ENCODE measurements around the gene RANBP17. TPM values are rescaled to one million over a fixed set of nuclear protein-coding genes. Genes with fewer than 3 reads are reported as not detected.
"Not testable (repeated sequence)": the region's sequence is repeated elsewhere in the genome, so short reads cannot be mapped to it uniquely, and the experiment has no call there.

The RANBP17 gene
- total and polyA plus RNA-seq, 2 experiments from 2014 or later = 10.9 to 20.0 TPM

DNA sequence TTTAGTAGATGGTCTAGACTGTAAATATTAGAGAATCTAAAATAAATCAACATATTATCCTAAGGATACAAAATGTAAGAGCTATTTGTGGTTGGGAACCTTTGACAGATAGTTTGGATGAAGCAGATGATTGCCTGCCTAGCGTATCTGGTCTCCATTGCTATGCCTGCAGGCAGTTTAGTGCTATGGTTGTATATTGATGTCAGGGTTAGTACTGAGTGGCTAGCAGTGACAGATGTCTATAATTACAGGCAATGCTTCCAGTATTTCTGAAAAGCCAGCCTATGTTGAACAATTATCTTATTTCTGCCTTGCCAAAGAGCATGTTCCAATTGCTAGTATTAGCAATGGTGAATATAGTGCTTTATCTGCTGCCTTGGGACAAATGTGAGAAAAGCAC lies 296.0 kb downstream of the RANBP17 start:
- no peak overlapping the region for H3K4me3 ChIP-seq
- TF ChIP-seq CTCF (IDR thresholded peaks at IDR 0.05; ENCODE audit: low read depth, low read length) = no peak
- H3K27me3 ChIP-seq = no peaks in the 10 kb centered on the region
- H3K36me3 ChIP-seq = no peaks in the 10 kb centered on the region
- H3K4me1 ChIP-seq (ENCODE audit: low read depth) = no peaks in the 10 kb centered on the region
- H3K9me3 ChIP-seq (ENCODE audit: low read depth) = no peaks in the 10 kb centered on the region
- DNase-seq (ENCODE audit: low read depth in 1 of 2, low spot score in 1 of 2) = no peak
- no peak overlapping the region for H3K27ac ChIP-seq

- H3K27ac ChIP-seq = no peak overlapping the region
- no peak for TF ChIP-seq CTCF (IDR thresholded peaks at IDR 0.05; ENCODE audit: low read depth, low read length)
- no peaks in the 10 kb centered on the region for H3K9me3 ChIP-seq (ENCODE audit: low read depth)
- no peaks in the 10 kb centered on the region for H3K4me1 ChIP-seq (ENCODE audit: low read depth)
- DNase-seq (ENCODE audit: low read depth in 1 of 2, low spot score in 1 of 2) = no peak
- no peak overlapping the region for H3K4me3 ChIP-seq
- H3K27me3 ChIP-seq = no peaks in the 10 kb centered on the region
- no peaks in the 10 kb centered on the region for H3K36me3 ChIP-seq
Observed at GRCh38 chr5:171158581-171158980, 296.8 kb downstream of the RANBP17 start.

DNA sequence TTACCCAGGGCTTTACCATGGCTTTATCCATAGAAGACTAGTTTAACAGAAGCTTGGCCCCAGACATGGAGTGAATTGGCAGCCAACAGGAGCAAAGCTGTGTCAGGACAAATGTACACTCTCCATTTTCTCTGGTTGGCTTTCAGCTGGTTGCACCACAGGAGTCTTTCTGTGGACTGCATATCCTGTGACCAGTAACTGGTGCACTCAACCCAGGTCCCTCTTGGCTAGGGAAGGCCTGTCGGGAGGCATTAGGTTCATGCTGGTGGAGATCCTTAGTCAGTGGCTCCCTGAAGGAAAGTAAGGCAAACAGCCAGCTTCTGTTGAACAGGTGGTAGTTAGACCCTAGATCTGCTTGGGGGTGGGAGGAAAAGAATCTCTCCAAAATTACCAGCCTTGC lies 300.3 kb downstream of the RANBP17 start:
- Histone ChIP-seq H3K4me1 (ENCODE audit: low read depth) (no peaks in the 10 kb centered on the region), H3K9me3 (ENCODE audit: low read depth) (no peaks in the 10 kb centered on the region), H3K27me3 (no peaks in the 10 kb centered on the region), H3K36me3 (no peaks in the 10 kb centered on the region), H3K4me3 (no peak overlapping the region), H3K27ac (no peak overlapping the region)
- DNase-seq (ENCODE audit: low read depth in 1 of 2, low spot score in 1 of 2) = no peak
- no peak for TF ChIP-seq CTCF (IDR thresholded peaks at IDR 0.05; ENCODE audit: low read depth, low read length)

- Histone ChIP-seq H3K4me1 (ENCODE audit: low read depth) (no peaks in the 10 kb centered on the region), H3K27ac (no peak overlapping the region), H3K36me3 (no peaks in the 10 kb centered on the region), H3K4me3 (no peak overlapping the region), H3K9me3 (ENCODE audit: low read depth) (no peaks in the 10 kb centered on the region), H3K27me3 (no peaks in the 10 kb centered on the region)
- peak; percentile 51 for TF ChIP-seq CTCF (IDR thresholded peaks at IDR 0.05; ENCODE audit: low read depth, low read length)
- DNase-seq (ENCODE audit: low read depth in 1 of 2, low spot score in 1 of 2) = peak; percentile 44 to 52
Observed at GRCh38 chr5:171162596-171162995, 300.8 kb downstream of the RANBP17 start.

GRCh38 chr5:171166766-171167165 lies 304.9 kb downstream of the RANBP17 start:
- Histone ChIP-seq H3K4me1 (ENCODE audit: low read depth) (no peaks in the 10 kb centered on the region), H3K36me3 (no peaks in the 10 kb centered on the region), H3K4me3 (no peak overlapping the region), H3K9me3 (ENCODE audit: low read depth) (no peaks in the 10 kb centered on the region), H3K27me3 (no peaks in the 10 kb centered on the region), H3K27ac (no peak overlapping the region)
- TF ChIP-seq CTCF (IDR thresholded peaks at IDR 0.05; ENCODE audit: low read depth, low read length) = no peak
- DNase-seq (ENCODE audit: low read depth in 1 of 2, low spot score in 1 of 2) = no peak

- no peak overlapping the region for H3K27ac ChIP-seq
- no peaks in the 10 kb centered on the region for H3K4me1 ChIP-seq (ENCODE audit: low read depth)
- H3K27me3 ChIP-seq = no peaks in the 10 kb centered on the region
- H3K4me3 ChIP-seq = no peak overlapping the region
- H3K36me3 ChIP-seq = no peaks in the 10 kb centered on the region
- TF ChIP-seq CTCF (IDR thresholded peaks at IDR 0.05; ENCODE audit: low read depth, low read length) = no peak
- H3K9me3 ChIP-seq (ENCODE audit: low read depth) = no peaks in the 10 kb centered on the region
- no peak for DNase-seq (ENCODE audit: low read depth in 1 of 2, low spot score in 1 of 2)
Observed at GRCh38 chr5:171168171-171168570, 306.4 kb downstream of the RANBP17 start.

DNA sequence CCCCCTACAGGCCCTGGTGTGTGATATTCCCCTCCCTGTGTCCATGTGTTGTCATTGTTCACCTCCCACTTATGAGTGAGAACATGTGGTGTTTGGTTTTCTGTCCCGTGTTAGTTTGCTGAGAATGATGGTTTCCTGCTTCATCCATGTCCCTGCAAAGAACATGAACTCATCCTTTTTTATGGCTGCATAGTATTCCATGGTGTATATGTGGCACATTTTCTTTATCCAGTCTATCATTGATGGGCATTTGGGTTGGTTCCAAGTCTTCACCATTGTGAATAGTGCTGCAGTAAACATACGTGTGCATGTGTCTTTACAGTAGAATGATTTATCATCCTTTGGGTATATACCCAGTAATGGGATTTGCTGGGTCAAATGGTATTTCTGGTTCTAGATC lies 313.1 kb downstream of the RANBP17 start:
- H3K36me3 ChIP-seq; H3K27ac ChIP-seq; H3K9me3 ChIP-seq (ENCODE audit: low read depth); DNase-seq (ENCODE audit: low read depth in 1 of 2, low spot score in 1 of 2); H3K4me1 ChIP-seq (ENCODE audit: low read depth); H3K4me3 ChIP-seq; H3K27me3 ChIP-seq: not testable (repeated sequence)
